ENCODE results near the gene GLDC.

GLDC gene

GRCh38 chr9:6501526-6502210, 143.9 kb downstream of the GLDC start:
- DNase-seq (ENCODE audit: low read depth) = no peak

- no peak for DNase-seq (ENCODE audit: low read depth)
These were observed 146.5 kb downstream of the GLDC start for GRCh38 chr9:6498982-6499381.

- DNase-seq (ENCODE audit: low read depth) = no peak
These were observed 150.1 kb downstream of the GLDC start for GRCh38 chr9:6495466-6495865.

GRCh38 chr9:6490863-6491262, 154.7 kb downstream of the GLDC start:
- no peak for DNase-seq (ENCODE audit: low read depth)

- no peak for DNase-seq (ENCODE audit: low read depth)
These were observed 156.4 kb downstream of the GLDC start for GRCh38 chr9:6489099-6489498.

GRCh38 chr9:6488395-6488794, 157.1 kb downstream of the GLDC start:
- DNase-seq (ENCODE audit: low read depth) = no peak

GRCh38 chr9:6484210-6484609, 161.3 kb downstream of the GLDC start:
- DNase-seq (ENCODE audit: low read depth) = no peak

Data from CMK (cell line).